HG03469 (cell line): ENCODE data around the gene SNRK.

Experiments used
- ATAC-seq: cut with Tn5 transposase; IDR thresholded peaks from one replicate; pipeline ENCODE4 v1.9.1; 2021; ENCODE audit warnings: mild to moderate bottlenecking, moderate library complexity, moderate number of reproducible peaks; ENCODE audit not compliant: unreplicated experiment

SNRK gene

GRCh38 chr3:43307649-43308048 lies 21.3 kb downstream of the SNRK start:
- ATAC-seq = no peak

GRCh38 chr3:43309372-43310305 lies 23.3 kb downstream of the SNRK start:
- ATAC-seq = no peak

GRCh38 chr3:43316783-43317460 lies 30.6 kb downstream of the SNRK start:
- no peak for ATAC-seq

GRCh38 chr3:43317461-43318316 lies 31.3 kb downstream of the SNRK start:
- ATAC-seq = no peak

GRCh38 chr3:43319376-43319775 lies 33.0 kb downstream of the SNRK start:
- ATAC-seq = no peak

- no peak for ATAC-seq
These were observed 33.5 kb downstream of the SNRK start for GRCh38 chr3:43319794-43320193.

GRCh38 chr3:43320288-43320687 lies 33.9 kb downstream of the SNRK start:
- no peak for ATAC-seq

- no peak for ATAC-seq
These were observed 37.2 kb downstream of the SNRK start for GRCh38 chr3:43323541-43323940.

- no peak for ATAC-seq
These were observed 40.7 kb downstream of the SNRK start for GRCh38 chr3:43326891-43327581.

GRCh38 chr3:43327582-43327979 lies 41.2 kb downstream of the SNRK start:
- ATAC-seq = no peak

GRCh38 chr3:43328653-43329052 lies 42.3 kb downstream of the SNRK start:
- no peak for ATAC-seq

- ATAC-seq = no peak
These were observed 44.6 kb downstream of the SNRK start for GRCh38 chr3:43330981-43331380.

- ATAC-seq = no peak
These were observed 45.0 kb downstream of the SNRK start for GRCh38 chr3:43331381-43331780.

GRCh38 chr3:43334976-43335375 lies 48.6 kb downstream of the SNRK start:
- no peak for ATAC-seq

- no peak for ATAC-seq
These were observed 49.5 kb downstream of the SNRK start for GRCh38 chr3:43335799-43336198.

GRCh38 chr3:43338295-43338694 lies 52.0 kb downstream of the SNRK start:
- ATAC-seq = no peak

GRCh38 chr3:43340403-43340802 lies 54.1 kb downstream of the SNRK start:
- no peak for ATAC-seq

- ATAC-seq = no peak
These were observed 55.4 kb downstream of the SNRK start for GRCh38 chr3:43341788-43342187.

GRCh38 chr3:43343185-43343584 lies 56.8 kb downstream of the SNRK start:
- ATAC-seq = no peak

GRCh38 chr3:43343815-43344214 lies 57.5 kb downstream of the SNRK start:
- ATAC-seq = no peak

GRCh38 chr3:43344520-43344919 lies 58.2 kb downstream of the SNRK start:
- ATAC-seq = no peak
